Placental epithelial cell (primary cell): ENCODE results near the gene EML4. TPM values are rescaled to one million over a fixed set of nuclear protein-coding genes. Genes with fewer than 3 reads are reported as not detected.

ENCODE experiments used
- total RNA-seq: library from RNA; depleted of rRNA; stranded (reverse); fragments of >200 nt; gene quantifications from 2 replicates; pipeline ENCODE4 v1.2.3, GENCODE V29; 2012

Gene EML4
- total RNA-seq, result 36.5 and 44.7 TPM in 2 replicates

DNA sequence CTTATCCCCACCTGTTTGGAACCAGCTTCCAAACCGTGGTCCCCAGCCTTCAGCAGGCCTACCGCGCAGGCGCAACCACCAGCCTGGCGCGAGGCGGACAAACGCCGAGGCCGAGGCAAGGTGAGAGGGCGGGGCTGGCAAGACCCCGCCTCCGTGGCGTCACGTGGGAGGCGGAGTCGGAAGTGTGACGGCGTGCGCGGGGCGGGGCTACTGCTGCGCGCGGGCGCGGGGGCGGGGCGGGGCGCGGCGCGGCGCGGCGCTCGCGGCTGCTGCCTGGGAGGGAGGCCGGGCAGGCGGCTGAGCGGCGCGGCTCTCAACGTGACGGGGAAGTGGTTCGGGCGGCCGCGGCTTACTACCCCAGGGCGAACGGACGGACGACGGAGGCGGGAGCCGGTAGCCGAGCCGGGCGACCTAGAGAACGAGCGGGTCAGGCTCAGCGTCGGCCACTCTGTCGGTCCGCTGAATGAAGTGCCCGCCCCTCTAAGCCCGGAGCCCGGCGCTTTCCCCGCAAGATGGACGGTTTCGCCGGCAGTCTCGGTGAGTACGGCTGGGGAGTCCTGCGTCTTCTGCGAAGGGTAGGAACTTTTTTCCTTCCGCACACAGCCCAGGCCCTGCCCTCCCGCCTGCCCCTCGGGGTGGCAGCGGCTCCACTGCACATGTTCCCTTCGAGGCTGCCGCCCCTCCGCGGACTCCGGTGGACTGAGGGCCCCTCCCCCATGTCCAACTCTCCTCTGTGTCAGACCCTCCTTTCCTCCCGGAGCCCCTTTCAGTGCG lies at the start of gene EML4:
Gene EML4, plus strand, starts transcription at position 254 of the 774 bp plus-strand sequence. Its CDS starts 259 bp downstream, at position 513.

DNA sequence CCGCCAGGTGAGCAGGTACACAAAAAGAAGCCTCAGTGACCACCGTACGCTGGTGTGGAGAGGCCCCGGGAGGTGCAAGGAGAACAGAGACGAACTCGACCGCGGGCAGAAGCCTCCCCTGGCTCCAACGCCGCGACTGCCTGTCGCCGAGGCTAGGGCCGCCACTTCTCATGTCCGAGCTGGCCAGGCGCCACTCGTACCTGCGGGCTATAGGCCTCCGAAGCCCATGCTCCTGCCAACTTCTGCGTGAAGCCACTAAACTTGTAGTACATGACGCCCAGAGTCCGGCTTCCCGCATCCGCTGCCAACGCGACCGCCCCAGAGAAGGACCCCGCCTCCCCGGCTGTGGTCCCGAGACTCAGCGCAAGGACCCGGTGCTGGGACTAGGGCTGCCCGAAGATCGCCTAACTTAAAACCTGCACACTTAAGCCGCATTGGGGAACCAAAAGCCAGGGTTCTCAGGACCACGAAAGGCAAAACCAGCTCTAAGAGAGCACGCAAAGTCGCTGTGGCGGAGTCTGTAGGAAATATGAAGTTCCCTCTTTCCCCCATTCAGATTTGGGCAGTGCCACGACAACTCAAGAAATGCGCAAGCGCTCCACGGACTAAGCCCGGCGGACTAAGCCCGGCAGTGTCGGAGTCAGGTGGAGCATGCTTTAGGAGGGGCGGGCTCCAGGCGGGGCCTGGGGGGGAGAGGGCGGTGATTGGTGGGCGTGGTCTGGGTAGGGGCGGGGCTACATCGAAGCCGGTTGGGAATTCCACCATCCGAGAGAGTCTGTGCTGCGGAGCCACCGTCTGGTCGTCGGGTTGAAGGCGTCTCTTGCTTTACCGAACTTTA lies 192.0 kb downstream of the EML4 start, which contains the start of gene COX7A2L:
Gene COX7A2L, minus strand, starts transcription at position 328 of the 838 bp plus-strand sequence. Its CDS starts 56 bp downstream, at position 272.

Other genes with a start within 250 kb of the EML4 start
- 1.1 and 1.6 TPM in 2 replicates for gene PKDCC, start 121.3 kb upstream of the EML4 start, total RNA-seq
- gene COX7A2L, start 191.9 kb downstream of the EML4 start, total RNA-seq, result 140 and 185 TPM in 2 replicates